ENCODE results near the gene SMIM22. TPM values are rescaled to one million over a fixed set of nuclear protein-coding genes. Genes with fewer than 3 reads are reported as not detected.

SMIM22 gene
- total RNA-seq, 4 donors from 2014 or later: 90.0 to 306 (median 238) TPM

DNA sequence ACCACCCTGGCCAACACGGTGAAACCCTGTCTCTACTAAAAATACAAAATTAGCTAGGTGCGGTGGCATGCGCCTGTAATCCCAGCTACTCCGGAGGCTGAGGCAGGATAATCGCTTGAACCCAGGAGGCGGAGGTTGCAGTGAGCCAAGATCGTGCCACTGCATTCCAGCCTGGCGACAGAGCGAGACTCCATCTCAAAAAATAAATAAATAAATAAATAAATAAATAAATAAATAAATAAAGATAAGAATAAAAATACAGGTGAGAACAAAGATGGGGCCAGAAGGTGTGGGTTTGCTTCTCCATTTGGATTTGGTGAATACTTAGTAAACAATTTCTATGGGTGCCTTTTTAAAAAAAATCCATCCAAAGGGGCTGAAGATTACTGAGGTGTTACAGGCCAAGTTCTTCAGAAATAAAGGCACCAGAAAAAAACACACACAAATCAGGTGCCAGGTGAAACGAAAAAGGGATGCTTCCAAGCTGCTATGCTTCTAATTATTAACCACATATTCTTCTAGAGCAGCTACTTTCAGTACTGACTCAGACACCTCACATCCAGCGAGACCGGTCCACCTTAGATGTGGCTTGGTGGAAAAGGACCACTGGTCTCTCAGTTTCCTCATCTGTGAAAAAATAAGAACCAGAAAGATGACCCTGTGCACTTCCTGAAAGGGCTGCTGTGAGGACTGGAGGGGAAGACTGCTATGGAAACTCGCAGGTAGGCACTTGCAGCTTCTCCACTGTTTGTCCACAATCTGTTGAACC, 42.7 kb downstream of the SMIM22 start:
- TF ChIP-seq, protein P1, sequence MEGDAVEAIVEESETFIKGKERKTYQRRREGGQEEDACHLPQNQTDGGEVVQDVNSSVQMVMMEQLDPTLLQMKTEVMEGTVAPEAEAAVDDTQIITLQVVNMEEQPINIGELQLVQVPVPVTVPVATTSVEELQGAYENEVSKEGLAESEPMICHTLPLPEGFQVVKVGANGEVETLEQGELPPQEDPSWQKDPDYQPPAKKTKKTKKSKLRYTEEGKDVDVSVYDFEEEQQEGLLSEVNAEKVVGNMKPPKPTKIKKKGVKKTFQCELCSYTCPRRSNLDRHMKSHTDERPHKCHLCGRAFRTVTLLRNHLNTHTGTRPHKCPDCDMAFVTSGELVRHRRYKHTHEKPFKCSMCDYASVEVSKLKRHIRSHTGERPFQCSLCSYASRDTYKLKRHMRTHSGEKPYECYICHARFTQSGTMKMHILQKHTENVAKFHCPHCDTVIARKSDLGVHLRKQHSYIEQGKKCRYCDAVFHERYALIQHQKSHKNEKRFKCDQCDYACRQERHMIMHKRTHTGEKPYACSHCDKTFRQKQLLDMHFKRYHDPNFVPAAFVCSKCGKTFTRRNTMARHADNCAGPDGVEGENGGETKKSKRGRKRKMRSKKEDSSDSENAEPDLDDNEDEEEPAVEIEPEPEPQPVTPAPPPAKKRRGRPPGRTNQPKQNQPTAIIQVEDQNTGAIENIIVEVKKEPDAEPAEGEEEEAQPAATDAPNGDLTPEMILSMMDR (IDR thresholded peaks at IDR 0.05): no peak
- TF ChIP-seq POLR2A (IDR thresholded peaks at IDR 0.05): no peak
- DNase-seq: peak in 1 of 3 donors; percentile 15
- H3K27ac ChIP-seq: no peak overlapping the region
- H3K4me3 ChIP-seq: no peak overlapping the region
- H3K27me3 ChIP-seq: no peaks in the 10 kb centered on the region
- peaks cover 0 to 6% (median 2%) of the 10 kb centered on the region in 4 donors for H3K4me1 ChIP-seq
- H3K9me3 ChIP-seq: no peaks in the 10 kb centered on the region
- H3K36me3 ChIP-seq: peaks cover 0 to 79% (median 0%) of the 10 kb centered on the region in 3 donors

DNA sequence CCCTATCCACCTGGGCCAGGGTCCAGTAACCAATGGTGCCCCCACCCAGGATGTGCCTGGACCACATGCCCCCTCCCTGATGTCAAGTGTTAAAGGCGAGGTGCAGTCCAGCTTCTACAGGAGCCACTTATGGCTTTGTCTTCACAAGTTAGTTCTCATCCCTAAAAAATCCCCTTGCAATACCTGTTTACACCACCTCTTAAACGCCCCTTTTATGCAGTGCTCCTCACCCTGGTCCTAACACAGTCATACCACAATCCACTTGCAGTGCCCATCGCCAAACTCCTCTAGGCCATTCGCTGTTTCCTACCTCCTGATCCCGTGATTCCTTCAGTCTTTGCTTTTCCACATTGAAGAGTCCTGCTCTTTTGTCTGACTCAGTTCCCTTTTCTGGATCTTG, 44.8 kb downstream of the SMIM22 start:
- H3K9me3 ChIP-seq: no peaks in the 10 kb centered on the region
- TF ChIP-seq POLR2A (IDR thresholded peaks at IDR 0.05): no peak
- TF ChIP-seq, protein P1 (IDR thresholded peaks at IDR 0.05): no peak
- H3K27me3 ChIP-seq: no peaks in the 10 kb centered on the region
- H3K27ac ChIP-seq: no peak overlapping the region
- no peaks in the 10 kb centered on the region for H3K4me1 ChIP-seq
- peaks cover 0 to 94% (median 0%) of the 10 kb centered on the region in 3 donors for H3K36me3 ChIP-seq
- no peak overlapping the region for H3K4me3 ChIP-seq
- peak in 1 of 3 donors; percentile 33 for DNase-seq

DNA sequence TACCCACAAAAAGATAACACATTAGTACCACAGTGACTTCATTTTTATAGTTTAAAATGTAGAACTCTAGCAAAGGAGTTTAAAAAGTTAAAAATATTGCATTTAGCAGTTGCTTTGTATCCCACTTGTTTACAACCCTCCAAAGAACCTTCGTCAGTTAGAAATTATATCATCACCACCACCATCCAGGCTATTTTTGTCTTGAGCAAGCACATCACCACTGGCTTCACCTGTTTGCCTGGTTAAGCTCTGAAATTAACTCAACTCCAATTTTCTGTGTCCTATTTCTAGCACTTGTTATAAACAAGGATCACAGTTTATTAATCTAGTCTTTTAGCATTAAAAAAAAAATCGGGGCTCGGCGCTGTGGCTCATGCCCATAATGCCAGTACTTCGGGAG, 45.8 kb downstream of the SMIM22 start:
- no peak overlapping the region for H3K27ac ChIP-seq
- no peak overlapping the region for H3K4me3 ChIP-seq
- H3K4me1 ChIP-seq: peaks cover 0 to 9% (median 3%) of the 10 kb centered on the region in 4 donors
- H3K27me3 ChIP-seq: no peaks in the 10 kb centered on the region
- TF ChIP-seq, protein P1 (IDR thresholded peaks at IDR 0.05): no peak
- no peak for TF ChIP-seq POLR2A (IDR thresholded peaks at IDR 0.05)
- DNase-seq: no peak
- H3K9me3 ChIP-seq: no peaks in the 10 kb centered on the region
- peaks cover 0 to 91% (median 0%) of the 10 kb centered on the region in 3 donors for H3K36me3 ChIP-seq

Small RNA genes lying within 50 kb of the gene (small RNA-seq; reads per million reads assigned to genes)
- gene RF00017: 0 reads per million in 2 donors

Other genes with a start within 250 kb of the SMIM22 start
- not detected for gene C16orf96, start 239.0 kb upstream of the SMIM22 start, total RNA-seq
- 10 to 100 TPM; 11.6 to 25.1 (median 18.1) TPM for gene UBALD1, start 180.5 kb upstream of the SMIM22 start, total RNA-seq
- gene MGRN1, start 170.5 kb upstream of the SMIM22 start, total RNA-seq: 100 to 1,000 TPM in 2 of 4 donors, 10 to 100 TPM in 2; 74.1 to 147 (median 93.8) TPM
- gene NUDT16L1, start 101.8 kb upstream of the SMIM22 start, total RNA-seq: 10 to 100 TPM; 19.0 to 53.6 (median 40.1) TPM
- 10 to 100 TPM; 20.8 to 42.9 (median 36.6) TPM for gene ANKS3, start 61.1 kb upstream of the SMIM22 start, total RNA-seq
- not detected for gene DNAAF8, start 60.8 kb upstream of the SMIM22 start, total RNA-seq
- 10 to 100 TPM in 3 of 4 donors, 1 to 10 TPM in 1; 4.1 to 24.8 (median 14.5) TPM for gene ZNF500, start 28.2 kb upstream of the SMIM22 start, total RNA-seq
- gene SEPTIN12, start 7.0 kb upstream of the SMIM22 start, total RNA-seq: not detected
- gene ROGDI, start 7.3 kb downstream of the SMIM22 start, total RNA-seq: 10 to 100 TPM; 26.3 to 50.1 (median 38.0) TPM
- gene GLYR1, start 51.9 kb downstream of the SMIM22 start, total RNA-seq: 100 to 1,000 TPM in 1 of 4 donors, 10 to 100 TPM in 3; 57.5 to 168 (median 66.9) TPM
- 100 to 1,000 TPM in 1 of 4 donors, 10 to 100 TPM in 3; 56.0 to 119 (median 62.2) TPM for gene UBN1, start 52.1 kb downstream of the SMIM22 start, total RNA-seq
- gene PPL, start 141.8 kb downstream of the SMIM22 start, total RNA-seq: 10 to 100 TPM; 28.7 to 84.2 (median 53.0) TPM
- 1 to 10 TPM in 2 of 4 donors, under 1 TPM in 2; 0.13 to 2.0 (median 1.1) TPM for gene SEC14L5, start 163.0 kb downstream of the SMIM22 start, total RNA-seq
- 100 to 1,000 TPM in 1 of 4 donors, 10 to 100 TPM in 3; 50.4 to 104 (median 61.0) TPM for gene NAGPA, start 238.6 kb downstream of the SMIM22 start, total RNA-seq

Measured in Peyer's patch (tissue), 4 donors.